HEK293T (cell line): ENCODE data around the gene HSP90AA1.

Experiments used
- ELF4 ChIP-seq: fragments of 450-650 bp; IDR thresholded peaks from 2 replicates; pipeline ENCODE4 v1.6.1; 2017; ENCODE audit warnings: antibody characterized with exemption
- FOXK2 ChIP-seq: fragments of 450-650 bp; IDR thresholded peaks from 2 replicates; pipeline ENCODE4 v1.6.1; 2016; ENCODE audit warnings: mild to moderate bottlenecking
- HDGF ChIP-seq: fragments of 450-650 bp; IDR thresholded peaks from 2 replicates; pipeline ENCODE4 v1.6.1; 2017; ENCODE audit warnings: antibody characterized with exemption, borderline replicate concordance
- PKNOX1 ChIP-seq: fragments of 450-650 bp; IDR thresholded peaks from 2 replicates; pipeline ENCODE4 v1.6.1; 2016
- SP1 ChIP-seq: fragments of 450-650 bp; IDR thresholded peaks from 2 replicates; pipeline ENCODE4 v1.6.1; 2017
- SUZ12 ChIP-seq: fragments of 450-650 bp; IDR thresholded peaks from 2 replicates; pipeline ENCODE4 v1.6.1; 2016; ENCODE audit warnings: mild to moderate bottlenecking

- TF ChIP-seq SP1 (no peak), ELF4 (no peak), PKNOX1 (no peak), SUZ12 (no peak), FOXK2 (no peak), HDGF (no peak)
These were observed 50.9 kb downstream of the HSP90AA1 start for GRCh38 chr14:102035914-102036313.
